ENCODE results near the gene YLPM1.

YLPM1 gene

DNA sequence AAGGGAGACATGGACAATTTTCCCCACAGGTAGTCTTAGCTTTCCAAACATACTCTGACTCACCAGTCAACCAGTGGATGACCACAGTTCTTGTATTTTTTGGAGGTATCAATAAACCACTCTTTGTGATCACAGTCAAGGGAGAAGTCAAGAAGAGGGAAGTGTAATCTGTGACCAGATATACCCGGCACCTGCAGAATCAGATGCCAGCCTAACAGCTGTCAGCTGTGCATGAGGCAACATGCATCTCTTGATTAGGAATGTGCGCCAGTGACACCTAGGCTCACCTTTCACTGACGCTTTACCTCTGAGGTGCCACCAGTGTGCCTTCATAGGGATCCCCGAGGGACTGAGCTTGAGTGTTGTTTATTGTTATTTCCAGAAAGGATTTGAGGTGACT is 92.8 kb downstream of the YLPM1 start:
- ChIA-PET CTCF (interaction anchor here (0.5 to 19.3 kb wide), 9 partner anchors 9 to 244 kb away, joined by 3 to 542 read pairs (median 3); partner anchors contain the start of genes DLST and PROX2), POLR2A (no interaction called here)
- no peak for DNase-seq (ENCODE audit: extremely low spot score)
- TF ChIP-seq, protein P1, sequence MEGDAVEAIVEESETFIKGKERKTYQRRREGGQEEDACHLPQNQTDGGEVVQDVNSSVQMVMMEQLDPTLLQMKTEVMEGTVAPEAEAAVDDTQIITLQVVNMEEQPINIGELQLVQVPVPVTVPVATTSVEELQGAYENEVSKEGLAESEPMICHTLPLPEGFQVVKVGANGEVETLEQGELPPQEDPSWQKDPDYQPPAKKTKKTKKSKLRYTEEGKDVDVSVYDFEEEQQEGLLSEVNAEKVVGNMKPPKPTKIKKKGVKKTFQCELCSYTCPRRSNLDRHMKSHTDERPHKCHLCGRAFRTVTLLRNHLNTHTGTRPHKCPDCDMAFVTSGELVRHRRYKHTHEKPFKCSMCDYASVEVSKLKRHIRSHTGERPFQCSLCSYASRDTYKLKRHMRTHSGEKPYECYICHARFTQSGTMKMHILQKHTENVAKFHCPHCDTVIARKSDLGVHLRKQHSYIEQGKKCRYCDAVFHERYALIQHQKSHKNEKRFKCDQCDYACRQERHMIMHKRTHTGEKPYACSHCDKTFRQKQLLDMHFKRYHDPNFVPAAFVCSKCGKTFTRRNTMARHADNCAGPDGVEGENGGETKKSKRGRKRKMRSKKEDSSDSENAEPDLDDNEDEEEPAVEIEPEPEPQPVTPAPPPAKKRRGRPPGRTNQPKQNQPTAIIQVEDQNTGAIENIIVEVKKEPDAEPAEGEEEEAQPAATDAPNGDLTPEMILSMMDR (IDR thresholded peaks at IDR 0.05; ENCODE audit: control extremely low read depth, extremely low read depth, low read depth, missing control alignments) = no peak

DNA sequence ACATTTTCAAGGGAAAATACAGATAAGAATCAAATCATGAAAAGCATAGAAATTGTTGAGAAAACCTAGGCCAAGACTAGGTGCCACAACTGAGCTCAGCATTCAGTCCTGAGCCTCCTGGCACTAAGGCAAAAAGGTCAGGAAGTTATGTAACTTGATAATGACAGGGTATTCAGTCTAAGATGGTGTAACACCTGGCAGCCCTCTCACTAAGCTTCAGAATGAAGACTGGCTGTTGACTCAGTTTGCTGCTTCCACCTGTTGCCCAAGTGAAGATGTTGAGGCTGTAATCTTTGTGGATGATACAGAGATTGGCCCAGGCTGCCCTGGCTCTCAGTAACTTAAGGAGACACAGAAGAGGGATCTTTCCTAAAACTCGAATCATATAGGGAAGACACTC is 93.2 kb downstream of the YLPM1 start:
- ChIA-PET CTCF (interaction anchor here (0.7 to 19.3 kb wide), 9 partner anchors 18 to 248 kb away, joined by 3 to 542 read pairs (median 3); partner anchors contain the start of genes DLST and PROX2), POLR2A (no interaction called here)
- no peak for DNase-seq (ENCODE audit: extremely low spot score)
- TF ChIP-seq, protein P1 (IDR thresholded peaks at IDR 0.05; ENCODE audit: control extremely low read depth, extremely low read depth, low read depth, missing control alignments) = no peak

DNA sequence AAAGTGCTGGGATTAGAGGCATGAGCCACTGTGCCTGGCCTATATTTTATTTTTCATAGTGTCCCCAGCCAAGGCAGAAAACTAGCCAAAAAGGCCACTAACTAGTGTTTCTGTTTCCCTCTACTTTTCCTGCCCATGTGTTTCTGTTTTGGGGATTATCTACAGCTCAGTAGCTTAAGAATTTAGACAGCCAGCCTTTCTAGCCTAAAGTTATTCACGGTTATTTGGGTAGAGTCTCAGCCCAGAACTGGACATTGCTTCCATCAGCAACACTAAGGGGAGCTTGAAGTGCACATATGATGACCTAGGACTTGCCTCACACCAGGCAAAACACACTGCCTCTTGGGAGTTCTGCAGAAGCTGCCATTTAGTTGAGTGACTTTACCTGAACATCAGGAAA is 94.9 kb downstream of the YLPM1 start:
- POLR2A ChIA-PET = no interaction called here
- no peak for DNase-seq (ENCODE audit: extremely low spot score)
- TF ChIP-seq, protein P1 (IDR thresholded peaks at IDR 0.05; ENCODE audit: control extremely low read depth, extremely low read depth, low read depth, missing control alignments) = no peak
- CTCF ChIA-PET = interaction anchor here (1.1 to 19.3 kb wide), 7 partner anchors 9 to 365 kb away, joined by 3 to 542 read pairs (median 72); partner anchors contain the start of genes DLST, ISCA2, NPC2 and PROX2

DNA sequence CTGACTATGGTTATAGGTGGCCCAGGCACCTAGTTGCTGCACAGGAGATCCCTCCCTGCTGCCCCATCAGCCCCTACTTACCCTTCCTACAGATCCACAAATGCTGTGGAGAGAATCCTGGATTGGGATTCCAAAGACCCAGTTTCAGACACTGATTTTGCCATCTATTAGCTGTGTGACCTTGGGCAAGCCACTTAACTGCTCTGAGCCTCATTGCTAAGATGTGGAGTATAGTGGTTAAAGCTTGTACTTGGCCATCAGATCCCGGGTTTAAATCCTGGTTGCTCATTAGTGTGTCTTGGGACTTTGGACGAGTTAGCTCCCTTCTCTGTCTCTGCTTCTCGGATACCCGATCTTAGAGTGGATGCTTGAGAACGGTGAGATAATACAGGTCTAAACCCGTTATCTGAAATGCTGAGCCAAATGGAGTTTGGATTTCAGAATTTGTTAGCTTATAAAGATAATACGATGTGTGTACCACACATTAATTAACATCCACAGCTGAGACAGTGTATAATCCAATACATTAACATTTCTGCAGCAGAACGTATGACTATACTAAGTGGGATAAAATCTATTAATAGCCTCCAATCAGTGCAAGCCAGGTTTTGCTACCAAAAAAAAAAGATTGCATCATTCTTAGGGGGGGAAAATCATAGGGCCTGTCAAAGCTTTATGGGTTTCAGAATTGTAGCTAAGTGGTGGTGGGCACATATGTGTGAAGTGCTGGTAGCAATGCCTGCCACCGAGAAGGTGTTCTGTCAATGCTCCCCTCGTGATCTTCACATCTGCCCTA is 96.8 kb downstream of the YLPM1 start:
- POLR2A ChIA-PET = no interaction called here
- TF ChIP-seq, protein P1 (IDR thresholded peaks at IDR 0.05; ENCODE audit: control extremely low read depth, extremely low read depth, low read depth, missing control alignments) = no peak
- DNase-seq (ENCODE audit: extremely low spot score) = no peak
- CTCF ChIA-PET = interaction anchor here (0.7 to 19.3 kb wide), 31 partner anchors 11 to 445 kb away, joined by 3 to 542 read pairs (median 6); partner anchors contain the start of genes ACYP1, DLST, EIF2B2 and PROX2

DNA sequence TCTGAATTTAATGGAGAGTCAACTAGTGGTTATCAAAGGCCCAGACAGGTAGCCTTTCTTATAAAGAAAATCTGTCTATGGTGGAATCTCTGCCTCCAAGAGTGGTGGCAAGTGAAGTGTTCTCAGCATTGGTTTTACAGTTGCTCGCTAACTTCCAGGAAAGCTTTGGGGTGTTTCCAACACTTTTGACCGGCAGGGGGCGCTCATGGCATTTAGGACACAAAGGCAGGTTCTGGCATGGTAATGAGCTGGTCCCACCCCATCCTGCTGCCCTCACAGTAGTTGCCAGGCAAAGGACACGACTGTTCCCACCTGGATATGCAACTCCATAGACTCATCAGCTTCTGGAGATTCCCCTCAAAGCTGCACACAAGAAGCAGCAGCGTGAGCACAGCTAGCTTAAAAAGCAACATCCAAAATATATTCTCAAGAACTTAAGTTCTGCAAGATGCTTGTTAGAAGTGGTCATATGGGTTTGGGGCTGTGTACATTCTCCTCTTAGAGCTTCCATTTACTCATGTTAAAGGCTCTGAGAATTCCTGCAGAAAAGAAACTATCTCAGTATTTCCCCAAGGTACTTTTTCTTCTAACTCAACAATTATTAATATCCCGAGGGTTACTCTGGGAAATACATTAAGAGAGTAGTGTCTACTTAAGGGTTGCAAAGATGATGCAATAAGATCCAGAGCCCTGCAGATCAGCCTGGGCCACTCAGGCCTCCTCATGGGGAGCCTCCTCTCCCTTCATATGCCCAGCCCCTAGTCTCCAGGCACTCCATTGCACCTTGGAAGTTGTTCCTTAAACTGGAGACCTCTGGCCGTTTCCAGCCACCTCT is 98.0 kb downstream of the YLPM1 start:
- ChIA-PET POLR2A (interaction anchor here (0.6 to 1.2 kb wide), 3 partner anchors 9 to 44 kb away, joined by 3 read pairs; no protein-coding TSS in a partner anchor), CTCF (interaction anchor here (0.7 to 19.3 kb wide), 57 partner anchors 12 to 700 kb away, joined by 3 to 542 read pairs (median 4); partner anchors contain the start of genes ACYP1, DLST, EIF2B2 and MLH3)
- DNase-seq (ENCODE audit: extremely low spot score) = peak; percentile 81
- TF ChIP-seq, protein P1 (IDR thresholded peaks at IDR 0.05; ENCODE audit: control extremely low read depth, extremely low read depth, low read depth, missing control alignments) = peak; percentile 86

DNA sequence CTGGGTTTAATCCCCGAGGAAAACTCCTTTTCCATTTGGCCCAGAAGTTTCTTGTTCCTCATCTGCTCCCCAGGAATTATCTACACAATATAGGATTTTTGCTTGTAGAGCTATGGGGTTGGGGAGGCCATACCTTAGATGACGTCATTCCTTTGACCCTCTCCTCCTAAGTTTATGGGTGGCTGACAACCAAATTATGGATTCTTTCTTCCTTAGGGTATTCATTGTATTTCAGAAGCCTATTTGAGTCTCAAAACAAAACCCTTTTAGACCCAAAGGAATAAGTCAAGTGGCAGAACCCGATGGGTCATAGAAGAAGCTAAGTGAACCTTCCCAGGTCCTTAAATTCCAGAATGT is 98.6 kb downstream of the YLPM1 start:
- TF ChIP-seq, protein P1 (IDR thresholded peaks at IDR 0.05; ENCODE audit: control extremely low read depth, extremely low read depth, low read depth, missing control alignments) = no peak
- ChIA-PET POLR2A (interaction anchor here (0.6 to 1.2 kb wide), 2 partner anchors 19 to 44 kb away, joined by 3 read pairs; no protein-coding TSS in a partner anchor), CTCF (interaction anchor here (1.0 to 19.3 kb wide), 34 partner anchors 13 to 440 kb away, joined by 3 to 542 read pairs (median 5); partner anchors contain the start of genes DLST, MLH3 and PROX2)
- DNase-seq (ENCODE audit: extremely low spot score) = no peak

All from GM10248 (cell line).